GM11168 (cell line): ENCODE measurements around the gene SH3PXD2A.

Experiments used
- in situ Hi-C: fragments of 300-500 bp; cut with MboI; formaldehyde crosslinking; loops from one replicate; pipeline ENCODE4 v1.12.0; 2022; ENCODE audit warnings: low sequenced_read_pairs; ENCODE audit not compliant: unreplicated experiment

The SH3PXD2A gene

DNA sequence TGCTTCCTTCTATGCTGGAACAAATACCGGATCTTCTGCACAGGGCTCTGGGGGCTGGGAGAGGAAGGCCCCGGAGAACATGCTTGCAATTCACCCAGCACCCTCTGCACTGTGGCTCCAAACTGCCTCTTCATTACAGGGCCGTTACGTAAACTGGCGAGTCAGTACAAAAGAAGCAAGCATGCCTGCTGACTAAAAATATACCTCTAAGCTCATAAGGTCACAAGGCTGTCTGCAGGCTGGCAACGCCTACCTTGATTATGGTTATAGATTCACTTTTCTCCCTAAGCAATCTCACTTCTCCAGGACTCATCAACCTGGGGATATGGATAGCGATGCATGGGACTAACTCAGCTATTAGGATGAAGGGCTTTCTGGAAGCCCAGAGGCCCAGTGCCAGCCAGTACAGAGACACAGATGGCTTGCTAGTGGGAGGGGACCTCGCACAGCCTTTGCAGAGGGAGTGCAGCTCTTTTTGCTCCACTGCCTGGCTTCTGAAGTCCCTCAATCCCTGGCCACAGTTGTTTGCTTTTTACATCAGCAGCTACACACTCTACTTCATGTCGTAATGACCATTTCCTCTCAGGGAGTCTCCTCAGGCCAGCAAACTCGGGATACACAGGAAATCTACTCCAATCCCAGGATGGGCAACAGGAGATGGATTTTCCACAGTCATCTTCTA, 96.1 kb downstream of the SH3PXD2A start:
- in situ Hi-C loops: no loop called here

DNA sequence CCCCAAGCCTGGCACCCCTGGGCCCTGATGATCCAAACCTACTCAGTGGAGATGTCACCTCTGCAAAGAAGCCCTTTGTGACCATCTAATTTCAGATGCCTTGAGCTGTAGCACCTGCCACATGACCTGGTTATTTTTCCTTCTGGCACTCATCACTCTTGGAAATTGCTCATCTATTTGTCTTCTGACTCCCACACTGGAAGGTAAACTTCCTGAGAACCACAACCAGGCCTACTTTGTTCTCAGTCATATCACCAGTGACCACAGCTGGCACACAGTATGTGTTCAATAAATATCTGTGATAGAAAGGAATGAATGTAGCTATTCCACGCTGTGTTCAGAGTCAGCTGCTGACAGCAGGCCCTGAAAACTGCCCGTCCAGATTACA, 97.1 kb downstream of the SH3PXD2A start:
- in situ Hi-C loops: no loop called here

DNA sequence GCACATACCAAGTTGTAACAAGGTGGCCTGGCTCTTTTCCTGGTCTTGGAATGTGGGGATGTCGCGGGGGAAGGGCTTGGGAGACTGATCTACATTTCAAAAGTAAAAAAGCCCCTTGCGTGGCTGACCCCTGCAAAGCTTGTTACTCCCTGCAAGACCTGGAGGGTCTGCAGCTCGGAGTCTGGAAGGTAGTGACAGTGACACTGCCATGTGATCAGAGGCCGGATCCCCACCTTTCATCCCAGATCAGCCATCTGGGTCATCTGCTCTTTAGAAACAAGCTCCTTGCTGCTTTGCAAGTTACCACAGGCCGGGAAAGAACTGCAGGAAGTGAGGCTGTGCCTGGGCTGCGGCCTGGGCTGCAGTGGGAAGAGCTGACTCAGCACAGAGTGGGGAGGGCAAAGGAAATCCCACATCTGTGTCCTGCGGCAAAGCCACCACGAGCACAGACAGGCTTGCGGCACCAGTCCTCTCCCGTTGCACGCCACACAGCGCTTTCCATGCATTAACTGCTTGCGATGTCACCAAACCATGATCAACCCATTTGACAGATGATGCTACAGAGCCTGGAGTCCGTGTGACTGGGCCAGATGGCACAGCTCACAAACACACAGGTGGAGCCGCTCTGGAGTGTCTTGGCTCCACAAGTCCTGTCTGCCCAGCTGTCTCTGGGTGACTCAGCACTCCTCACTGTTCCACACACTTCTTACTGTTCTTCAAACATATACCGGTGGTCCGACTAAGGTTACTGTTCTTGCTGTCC, 97.7 kb downstream of the SH3PXD2A start:
- in situ Hi-C loops: no loop called here

DNA sequence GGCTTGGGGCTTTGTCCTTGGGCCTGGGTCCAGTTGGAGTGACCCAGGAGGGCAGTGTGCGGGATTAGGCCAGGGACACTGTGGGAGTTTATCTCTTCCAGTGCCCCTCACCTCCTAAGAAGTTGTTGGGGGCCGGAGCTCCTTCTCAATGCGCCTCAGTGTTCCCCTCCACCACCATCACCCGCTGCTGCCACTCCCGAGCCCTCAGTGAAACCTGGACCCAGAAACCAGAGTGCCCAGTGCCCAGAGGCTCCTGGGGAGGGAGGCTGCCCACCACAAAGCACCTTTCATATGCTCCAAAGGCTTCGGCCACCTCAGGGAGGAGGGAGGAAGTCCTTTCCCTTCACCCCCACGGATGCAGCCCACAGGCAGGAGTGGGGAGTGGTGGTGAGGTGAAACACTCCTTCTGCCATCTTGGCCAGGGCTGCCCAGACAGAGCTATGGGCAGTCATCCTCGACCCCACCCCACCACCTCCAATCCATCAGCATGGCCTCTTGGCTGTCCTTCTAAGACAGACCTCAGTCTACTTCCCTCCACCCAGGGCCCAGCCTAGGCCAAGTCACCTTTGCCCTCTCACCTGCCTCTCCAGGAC, 99.0 kb downstream of the SH3PXD2A start:
- in situ Hi-C loops: no loop called here

DNA sequence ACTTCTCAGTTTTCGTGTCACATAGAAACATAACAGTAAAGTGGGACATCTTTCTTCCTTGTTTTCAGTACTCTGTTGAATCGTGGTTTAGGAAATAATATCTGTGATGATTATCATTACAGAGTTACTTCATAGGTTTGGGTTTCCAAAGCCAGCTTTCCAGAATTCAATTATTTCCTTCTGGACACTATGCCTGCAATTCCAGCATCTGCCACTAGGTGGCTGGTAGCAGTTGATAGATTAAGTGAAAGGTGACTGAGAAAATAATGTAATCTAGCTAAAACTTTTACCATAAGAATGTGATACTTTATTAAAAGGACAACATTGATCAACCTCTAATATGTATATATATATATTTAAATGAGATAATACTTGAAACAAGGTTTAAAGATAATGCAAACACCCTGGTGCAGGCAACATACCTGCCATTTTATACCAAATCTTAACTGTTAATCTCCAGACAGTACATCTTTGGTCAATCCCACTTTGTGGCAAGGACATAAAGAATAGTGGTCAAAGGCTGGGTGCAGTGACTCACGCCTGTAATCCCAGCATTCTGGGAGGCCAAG, 102.6 kb downstream of the SH3PXD2A start:
- in situ Hi-C loops: no loop called here

DNA sequence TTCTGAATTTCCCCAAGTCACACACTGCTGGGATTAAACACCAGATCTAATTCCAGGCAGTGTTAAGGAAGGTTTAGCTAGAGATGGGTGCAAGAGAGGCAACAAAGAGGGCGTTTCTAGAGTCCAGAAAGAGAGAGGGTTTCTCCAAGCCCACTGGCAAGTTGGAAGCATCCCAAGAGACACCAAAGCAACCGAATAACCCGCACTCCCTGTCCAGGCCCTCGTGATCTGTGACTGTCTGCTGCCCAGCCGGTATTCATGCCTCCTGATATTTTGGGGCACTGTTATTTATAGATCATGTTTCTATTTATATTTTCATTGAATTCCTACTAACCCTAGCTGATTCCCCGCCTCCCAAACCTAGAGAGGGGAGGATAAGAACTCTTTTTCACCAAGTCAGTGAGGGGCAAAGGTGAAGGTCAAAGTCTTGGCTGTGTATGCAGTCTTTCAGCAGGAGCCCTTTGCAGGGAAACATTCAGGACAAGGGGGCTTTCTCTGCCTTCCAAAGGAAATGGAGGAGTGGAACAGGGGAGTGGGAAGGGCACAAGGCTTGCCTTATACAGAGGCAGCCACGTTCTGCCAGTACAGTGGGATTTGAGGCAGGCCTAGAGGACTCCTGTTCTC, 103.6 kb downstream of the SH3PXD2A start:
- in situ Hi-C loops: no loop called here

DNA sequence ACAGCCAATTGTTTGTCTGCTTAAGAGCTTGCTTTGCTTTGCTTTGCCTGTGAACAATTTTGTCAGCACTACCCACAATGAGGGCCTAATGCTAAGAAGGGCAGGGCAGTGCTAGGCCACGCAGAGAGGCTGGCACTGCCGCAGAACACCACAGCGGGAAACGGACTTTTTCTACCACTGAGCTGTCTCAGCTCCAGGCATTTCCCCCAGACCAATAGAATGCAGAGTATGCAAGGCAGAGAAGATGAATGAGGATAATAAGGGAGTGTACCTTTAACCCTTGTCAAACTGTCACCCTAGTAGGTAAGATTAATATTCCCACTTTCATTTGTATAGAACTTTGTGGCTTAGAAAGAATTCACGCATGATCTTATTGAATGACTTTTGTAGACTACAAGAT, 104.5 kb downstream of the SH3PXD2A start:
- in situ Hi-C loops: no loop called here

DNA sequence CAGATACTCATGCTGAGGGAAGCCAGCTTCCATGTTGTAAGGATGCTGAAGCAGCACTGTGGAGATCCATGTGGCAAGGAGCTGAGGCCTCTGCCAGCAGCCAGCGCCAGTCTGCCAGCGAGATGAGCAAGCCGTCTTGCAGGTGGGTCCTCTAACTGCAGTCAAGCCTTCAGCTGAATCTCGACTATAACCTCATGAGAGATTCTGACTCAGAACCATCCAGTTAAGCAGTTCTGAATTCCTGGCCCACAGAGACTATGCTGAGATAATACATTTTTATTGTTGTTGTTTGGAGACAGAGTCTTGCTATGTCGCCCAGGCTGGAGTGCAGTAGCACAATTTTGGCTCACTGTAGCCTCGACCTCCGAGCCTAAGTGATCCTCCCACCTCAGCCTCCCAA, 105.6 kb downstream of the SH3PXD2A start:
- in situ Hi-C loops: no loop called here

DNA sequence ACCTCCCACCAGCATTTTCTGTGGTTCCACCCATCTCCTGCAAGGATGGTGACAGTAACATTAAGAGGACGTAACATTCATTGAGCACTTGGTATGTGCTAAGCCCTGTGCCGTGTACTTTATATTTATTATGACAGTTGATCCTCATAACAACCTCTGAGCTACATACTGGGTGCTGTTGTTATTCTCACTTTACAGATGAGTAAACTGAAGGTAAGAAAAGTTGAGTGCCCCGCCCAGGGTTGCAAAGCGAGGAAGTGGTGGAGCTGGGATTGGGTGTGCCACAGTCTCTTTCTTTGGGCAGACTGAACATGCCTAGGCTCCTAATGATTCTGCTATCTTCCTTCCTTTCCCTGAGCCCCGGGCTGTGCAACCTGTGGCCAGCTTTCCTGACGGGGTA, 107.4 kb downstream of the SH3PXD2A start:
- in situ Hi-C loops: no loop called here

DNA sequence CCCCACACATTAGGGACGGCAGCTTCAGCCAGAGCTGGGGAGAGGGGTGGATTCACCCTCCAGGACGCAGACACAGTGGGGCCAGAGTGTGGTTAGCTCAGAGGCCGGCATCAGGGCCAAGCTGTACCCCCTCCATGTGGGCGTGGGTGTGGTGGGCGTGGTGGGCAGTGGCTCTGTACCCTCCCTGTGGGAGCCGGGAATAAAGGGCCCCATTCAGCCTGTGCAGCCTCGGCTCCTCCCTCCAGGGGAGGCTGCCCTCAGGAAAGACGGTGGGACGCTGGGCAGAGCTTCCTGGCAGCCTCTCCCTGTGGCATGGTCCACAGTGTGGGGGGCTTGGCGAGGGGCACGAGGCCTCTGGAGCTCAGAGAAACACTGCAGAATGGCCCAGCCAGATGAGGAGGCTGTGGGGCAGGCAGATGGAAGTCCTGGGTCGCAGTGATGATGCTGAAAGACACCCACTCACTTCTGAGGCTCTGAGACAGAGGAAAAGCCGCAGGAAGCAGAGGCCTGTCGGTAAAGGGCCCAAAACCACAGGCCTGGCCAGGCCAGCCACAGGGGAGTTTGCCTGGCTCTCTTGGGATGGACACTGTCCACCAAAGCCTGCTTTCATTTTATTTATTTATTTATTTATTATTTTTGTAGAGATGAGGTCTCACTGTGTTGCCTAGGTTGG, 108.0 kb downstream of the SH3PXD2A start:
- in situ Hi-C loops: no loop called here

DNA sequence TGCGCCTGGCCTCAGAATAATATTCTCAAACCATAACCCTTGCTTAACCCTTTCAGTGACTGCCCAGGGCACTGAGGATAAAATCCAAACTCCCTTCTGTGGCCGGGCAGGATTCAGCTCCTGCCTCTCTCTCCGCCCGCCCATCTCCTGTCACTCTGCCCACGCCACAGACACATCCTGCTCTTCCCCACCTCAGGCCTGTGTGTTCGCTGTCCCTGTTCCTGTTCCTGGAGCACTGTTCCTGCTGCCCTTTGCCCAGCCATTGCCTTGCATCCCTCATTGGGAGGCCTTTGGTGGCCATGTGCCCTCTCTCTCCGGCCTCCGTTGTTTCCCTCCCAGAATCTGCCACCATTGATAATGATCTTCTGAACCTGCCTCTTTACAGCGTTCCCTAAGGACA, 108.8 kb downstream of the SH3PXD2A start:
- in situ Hi-C loops: no loop called here

DNA sequence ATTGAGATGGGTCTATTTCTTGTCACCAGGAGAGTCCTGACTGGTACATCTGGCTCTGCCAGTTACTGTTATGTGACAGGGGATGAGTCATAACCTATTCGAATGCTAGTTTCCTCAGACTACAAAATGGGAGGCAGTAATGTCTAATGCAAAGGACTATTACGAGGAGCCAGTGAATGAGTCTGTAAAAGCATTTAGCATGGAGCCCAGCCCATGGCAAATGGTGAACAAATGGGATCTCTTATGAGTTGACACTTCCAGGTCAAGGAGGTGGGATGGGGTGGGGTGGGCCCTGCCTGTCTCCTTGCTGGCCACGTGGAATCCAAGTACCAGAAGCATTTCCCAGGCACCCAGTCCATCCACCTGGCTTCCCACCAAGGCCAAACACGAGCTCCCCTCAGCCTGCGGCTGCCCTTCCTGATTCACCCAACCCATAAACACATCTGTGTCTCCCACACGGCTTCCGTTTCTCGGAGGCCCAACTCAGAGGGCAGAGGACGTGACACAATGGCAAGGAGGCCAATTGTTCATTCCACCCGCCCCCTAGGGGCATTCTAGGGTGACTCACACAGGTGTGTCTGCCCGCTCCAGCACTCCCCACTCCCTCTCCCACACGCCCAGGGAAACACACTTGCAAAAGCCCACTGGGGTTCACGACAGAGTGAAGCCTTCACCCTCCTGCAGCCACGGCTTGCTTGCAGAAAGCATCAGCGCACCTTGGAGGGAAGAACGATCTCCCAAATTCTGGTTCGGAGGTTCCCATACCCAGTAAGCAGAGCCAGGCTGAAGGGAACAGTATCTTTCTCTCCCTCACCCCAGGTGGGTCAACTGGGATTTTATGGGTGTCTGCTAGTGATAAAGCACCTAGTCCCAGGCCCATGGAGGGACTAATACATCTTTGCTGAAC, 109.8 kb downstream of the SH3PXD2A start:
- in situ Hi-C loops: no loop called here

DNA sequence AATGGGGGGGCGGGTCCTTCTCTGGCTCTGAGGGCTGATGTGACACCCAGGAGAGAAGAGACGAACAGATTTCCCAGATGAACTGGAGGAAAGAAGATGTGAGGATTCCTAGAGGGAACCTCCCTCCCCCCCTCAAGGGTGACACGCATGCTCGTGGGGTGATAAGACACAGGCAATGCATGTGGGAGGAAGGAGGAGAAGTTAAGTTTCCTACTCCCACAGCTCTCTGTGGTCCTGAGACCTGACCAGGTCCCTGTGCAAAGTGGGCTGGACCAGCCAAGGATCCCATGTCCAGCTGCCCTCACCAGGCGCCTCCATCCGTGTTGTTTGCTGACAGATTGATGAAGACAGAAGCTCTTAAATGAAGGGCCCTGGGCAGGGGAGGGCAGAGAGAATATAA, 112.6 kb downstream of the SH3PXD2A start:
- in situ Hi-C loops: no loop called here

DNA sequence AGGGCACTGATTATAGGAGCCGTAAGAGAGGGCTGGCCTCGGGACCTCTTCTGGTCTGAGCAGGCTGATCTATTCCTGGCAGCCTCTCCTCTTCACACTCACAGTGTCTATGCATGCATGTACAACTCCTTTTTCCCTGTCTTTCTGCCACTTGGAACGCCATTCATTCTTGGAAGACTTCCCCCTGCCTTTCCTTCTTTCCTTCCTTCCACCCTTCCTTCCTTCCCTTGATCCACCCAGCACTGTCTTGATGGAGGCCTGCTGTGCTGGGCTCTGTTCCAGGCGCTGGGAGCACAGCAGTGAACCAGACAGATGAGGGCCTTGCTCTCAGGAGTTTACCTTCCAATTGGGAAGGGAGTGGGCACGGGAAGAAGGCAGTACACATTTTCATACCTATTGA, 114.8 kb downstream of the SH3PXD2A start:
- in situ Hi-C loops: no loop called here

DNA sequence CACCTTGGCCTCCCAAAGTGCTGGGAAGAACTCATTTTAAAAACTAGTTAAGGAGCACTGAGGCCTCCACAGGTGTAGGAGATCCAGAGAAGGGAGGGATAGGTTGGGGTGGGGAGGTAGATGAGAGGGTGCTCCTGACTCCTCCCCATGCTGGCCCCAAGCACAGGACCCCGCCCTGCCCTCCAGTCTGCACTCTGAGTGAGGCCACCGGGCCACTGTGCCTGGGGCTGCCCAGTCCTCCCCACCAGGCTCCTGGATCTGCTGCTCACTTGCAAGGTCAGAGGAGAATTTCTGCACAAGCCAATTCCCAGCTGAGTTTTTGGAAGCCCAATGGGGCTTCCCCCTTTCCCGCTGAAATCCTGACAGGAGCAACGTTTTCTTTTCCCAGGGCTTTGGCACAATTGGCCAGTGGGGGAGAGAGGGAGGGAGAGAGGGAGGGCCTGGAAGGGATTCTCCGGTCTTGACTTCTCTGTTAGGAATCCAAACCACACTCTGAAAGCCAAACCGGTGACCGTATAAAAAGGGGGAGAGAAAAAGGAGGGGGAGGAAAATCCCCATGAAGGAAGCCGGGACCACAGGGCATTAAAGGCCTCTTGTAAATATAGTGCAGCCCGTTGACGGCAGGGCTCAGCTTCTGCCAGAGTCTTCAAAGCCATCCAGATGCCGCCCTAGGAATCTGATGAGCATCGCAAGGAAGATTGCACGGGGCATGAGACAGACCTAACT, 116.2 kb downstream of the SH3PXD2A start:
- in situ Hi-C loops: no loop called here

DNA sequence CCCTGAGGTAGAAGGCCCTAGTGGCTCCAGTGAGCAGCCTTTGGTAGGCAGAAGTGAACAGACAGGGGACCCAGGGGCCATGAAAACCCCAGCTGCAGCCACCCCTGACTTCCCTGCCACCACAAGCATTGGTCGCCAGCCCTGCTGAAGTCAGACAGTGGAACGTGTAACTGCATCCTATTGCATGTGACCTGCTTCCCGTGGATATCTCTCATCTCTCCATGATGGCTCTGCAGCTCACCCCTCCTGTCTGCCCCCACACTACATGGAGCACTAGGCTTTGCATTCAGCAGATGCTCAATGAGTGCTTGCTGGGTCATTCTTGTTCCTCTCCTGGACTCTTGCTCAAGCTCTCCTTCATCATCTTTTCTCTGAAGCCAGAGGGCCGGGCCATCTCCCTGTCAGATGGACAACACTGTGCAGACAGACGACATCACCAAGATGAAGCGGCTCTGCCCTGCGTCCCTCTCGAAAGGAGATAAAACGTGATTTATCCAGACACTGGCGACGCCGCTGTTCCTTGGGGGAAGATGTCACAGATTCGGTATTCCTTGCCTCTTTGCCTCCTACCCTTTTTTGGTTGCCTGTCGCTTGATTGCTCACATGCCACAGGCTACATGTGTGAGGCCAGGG, 117.5 kb downstream of the SH3PXD2A start:
- in situ Hi-C loops: no loop called here

DNA sequence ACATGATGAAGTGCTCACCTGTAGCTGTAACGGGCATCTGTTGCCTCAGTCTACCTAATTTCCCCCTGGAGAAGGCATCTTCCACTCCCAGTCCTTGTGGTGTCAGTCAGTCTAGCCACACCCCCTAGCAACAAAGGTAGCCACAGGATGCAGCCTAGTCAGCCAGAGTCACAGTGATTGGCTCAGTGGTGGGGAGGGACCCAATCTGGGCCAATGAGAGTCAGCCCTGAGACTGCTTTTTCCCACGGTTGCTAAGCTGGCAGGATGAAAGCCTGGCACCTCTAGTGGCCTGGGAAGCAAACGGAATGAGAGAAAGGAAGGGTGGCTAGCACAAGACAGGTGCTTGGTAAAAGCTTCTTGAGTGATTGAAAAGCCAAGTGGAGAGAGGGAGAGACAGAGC, 118.6 kb downstream of the SH3PXD2A start:
- in situ Hi-C loops: no loop called here

DNA sequence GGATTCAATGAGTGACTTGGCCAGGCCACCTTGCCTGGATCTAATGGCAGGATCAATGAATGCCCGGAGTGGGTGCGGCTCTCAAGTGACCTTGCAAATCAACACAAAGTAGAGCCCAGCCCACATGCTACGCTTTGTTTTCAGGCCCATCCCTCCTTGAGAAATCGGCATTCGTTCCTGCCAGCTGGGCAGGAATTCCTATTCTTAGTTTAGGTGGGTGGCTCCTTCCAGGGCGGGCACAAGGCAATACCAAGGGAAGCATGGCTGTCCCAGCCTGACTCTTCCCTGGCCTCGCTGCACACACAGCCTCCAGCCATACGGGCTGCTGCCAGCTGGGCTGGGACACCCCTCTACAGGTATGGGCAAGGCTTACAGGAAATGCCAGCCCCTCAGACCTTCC, 119.3 kb downstream of the SH3PXD2A start:
- in situ Hi-C loops: no loop called here
